HepG2 (cell line): ENCODE results near the gene YWHAQ. TPM values are rescaled to one million over a fixed set of nuclear protein-coding genes. Genes with fewer than 3 reads are reported as not detected.

Source experiments
- CAMTA2 ChIP-seq: sonication (generic); formaldehyde crosslinking; IDR thresholded peaks from 2 replicates; pipeline ENCODE4 v1.4.0; 2020; ENCODE audit warnings: mild to moderate bottlenecking, missing genetic modification reagents, borderline replicate concordance
- FOXJ3 ChIP-seq: sonication (generic); formaldehyde crosslinking; IDR thresholded peaks from 2 replicates; pipeline ENCODE4 v1.4.0; 2020; ENCODE audit warnings: missing genetic modification reagents, mild to moderate bottlenecking, borderline replicate concordance
- HOXD1 ChIP-seq: sonication (generic); formaldehyde crosslinking; IDR thresholded peaks from 2 replicates; pipeline ENCODE4 v1.5.0; 2020; ENCODE audit warnings: missing genetic modification reagents
- MXD3 ChIP-seq: IDR thresholded peaks from 2 replicates; pipeline ENCODE4 v1.6.1; 2016; ENCODE audit warnings: mild to moderate bottlenecking, missing biosample characterization, missing genetic modification reagents
- SP1 ChIP-seq, 2 experiments: fragments of 450-650 bp in 1 of 2; sonication (generic) in 1 of 2; formaldehyde crosslinking in 1 of 2; IDR thresholded peaks; 2 replicates each; pipeline versions ENCODE4 v1.4.0 to v1.6.1; 2016 to 2020; ENCODE audit warnings: missing genetic modification reagents in 1 of 2
- SPEN ChIP-seq: sonication (generic); formaldehyde crosslinking; IDR thresholded peaks from 2 replicates; pipeline ENCODE4 v1.5.1; 2020; ENCODE audit warnings: low read depth, mild to moderate bottlenecking, missing genetic modification reagents
- TOE1 ChIP-seq: sonication (generic); formaldehyde crosslinking; IDR thresholded peaks from 2 replicates; pipeline ENCODE4 v1.4.0; 2020; ENCODE audit warnings: mild to moderate bottlenecking, missing genetic modification reagents
- USF2 ChIP-seq, 2 experiments: sonication (generic) in 1 of 2; formaldehyde crosslinking in 1 of 2; IDR thresholded peaks; 2 replicates each; pipeline versions ENCODE4 v1.5.1 to v1.6.1; 2011 to 2020; ENCODE audit warnings: borderline replicate concordance in 1 of 2, low read depth in 1 of 2, low read length in 1 of 2, mild to moderate bottlenecking in 1 of 2, missing genetic modification reagents in 1 of 2, moderate library complexity in 1 of 2
- ZBTB38 ChIP-seq: sonication (generic); formaldehyde crosslinking; IDR thresholded peaks from 2 replicates; pipeline ENCODE4 v1.5.1; 2020; ENCODE audit warnings: mild to moderate bottlenecking, missing genetic modification reagents
- ZNF431 ChIP-seq: sonication (generic); formaldehyde crosslinking; IDR thresholded peaks from 2 replicates; pipeline ENCODE4 v1.9.0; 2022; ENCODE audit warnings: missing genetic modification reagents, low read depth, mild to moderate bottlenecking, borderline replicate concordance
- ZNF512B ChIP-seq: sonication (generic); formaldehyde crosslinking; IDR thresholded peaks from 2 replicates; pipeline ENCODE4 v1.5.1; 2020; ENCODE audit warnings: missing genetic modification reagents, mild to moderate bottlenecking, borderline replicate concordance
- ZNF550 ChIP-seq: sonication (generic); formaldehyde crosslinking; IDR thresholded peaks from 2 replicates; pipeline ENCODE4 v1.4.0; 2020; ENCODE audit warnings: mild to moderate bottlenecking, missing genetic modification reagents, borderline replicate concordance
- ZNF572 ChIP-seq: sonication (generic); formaldehyde crosslinking; IDR thresholded peaks from 2 replicates; pipeline ENCODE4 v1.5.1; 2020; ENCODE audit warnings: mild to moderate bottlenecking, missing genetic modification reagents
- ZNF737 ChIP-seq: sonication (generic); formaldehyde crosslinking; IDR thresholded peaks from 2 replicates; pipeline ENCODE4 v1.5.0; 2020; ENCODE audit warnings: missing genetic modification reagents, mild to moderate bottlenecking, borderline replicate concordance
- ZNF747 ChIP-seq: sonication (generic); formaldehyde crosslinking; IDR thresholded peaks from 2 replicates; pipeline ENCODE4 v1.8.1; 2023; ENCODE audit warnings: missing genetic modification reagents, mild to moderate bottlenecking, borderline replicate concordance
- ZNF879 ChIP-seq: sonication (generic); formaldehyde crosslinking; IDR thresholded peaks from 2 replicates; pipeline ENCODE4 v1.8.1; 2023; ENCODE audit warnings: missing genetic modification reagents
- ZNF883 ChIP-seq: sonication (generic); formaldehyde crosslinking; IDR thresholded peaks from 2 replicates; pipeline ENCODE4 v1.5.1; 2020; ENCODE audit warnings: mild to moderate bottlenecking, missing genetic modification reagents; ENCODE audit errors: not compliant biosample characterization
- ZSCAN21 ChIP-seq: sonication (generic); formaldehyde crosslinking; IDR thresholded peaks from 2 replicates; pipeline ENCODE4 v1.8.0; 2022; ENCODE audit warnings: mild to moderate bottlenecking, missing genetic modification reagents, moderate library complexity, borderline replicate concordance
- polyA plus RNA-seq, 8 experiments: library from polyadenylated mRNA; depleted of rRNA in 3 of 8; stranded (reverse) in 7 of 8; unstranded in 1 of 8; fragments of >200 nt; fragmentation: Illumina TruSeq in 4 of 8; extraction: Trizol in 4 of 8; gene quantifications; 2 replicates each; pipeline versions ENCODE4 v1.2.1 to v1.2.3, GENCODE V29; 2011 to 2016; ENCODE audit warnings: low read depth in 4 of 8, missing spikeins in 1 of 8, mixed read lengths in 1 of 8; ENCODE audit not compliant: insufficient read depth in 1 of 8
- total RNA-seq, 5 experiments: library from RNA; depleted of rRNA; stranded (reverse); fragments of >200 nt; fragmentation: Illumina TruSeq; extraction: Trizol; gene quantifications; 2 replicates each; pipeline ENCODE4 v1.2.3, GENCODE V29; 2016; ENCODE audit warnings: low read depth in 1 of 5
- TF ChIP-seq, protein P1 (sequence below): IDR thresholded peaks from 2 replicates; pipeline ENCODE4 v1.6.1; 2016; ENCODE audit warnings: control low read depth
- TF ChIP-seq, protein P2 (sequence below): sonication (generic); formaldehyde crosslinking; IDR thresholded peaks from 2 replicates; pipeline ENCODE4 v1.4.0; 2020; ENCODE audit warnings: mild to moderate bottlenecking, low read depth, missing genetic modification reagents

YWHAQ gene
- total and polyA plus RNA-seq, 2 of the 13 experiments (the other 11 are each of a cell fraction or from before 2014, with no cell fraction given) = 160 to 304 TPM

DNA sequence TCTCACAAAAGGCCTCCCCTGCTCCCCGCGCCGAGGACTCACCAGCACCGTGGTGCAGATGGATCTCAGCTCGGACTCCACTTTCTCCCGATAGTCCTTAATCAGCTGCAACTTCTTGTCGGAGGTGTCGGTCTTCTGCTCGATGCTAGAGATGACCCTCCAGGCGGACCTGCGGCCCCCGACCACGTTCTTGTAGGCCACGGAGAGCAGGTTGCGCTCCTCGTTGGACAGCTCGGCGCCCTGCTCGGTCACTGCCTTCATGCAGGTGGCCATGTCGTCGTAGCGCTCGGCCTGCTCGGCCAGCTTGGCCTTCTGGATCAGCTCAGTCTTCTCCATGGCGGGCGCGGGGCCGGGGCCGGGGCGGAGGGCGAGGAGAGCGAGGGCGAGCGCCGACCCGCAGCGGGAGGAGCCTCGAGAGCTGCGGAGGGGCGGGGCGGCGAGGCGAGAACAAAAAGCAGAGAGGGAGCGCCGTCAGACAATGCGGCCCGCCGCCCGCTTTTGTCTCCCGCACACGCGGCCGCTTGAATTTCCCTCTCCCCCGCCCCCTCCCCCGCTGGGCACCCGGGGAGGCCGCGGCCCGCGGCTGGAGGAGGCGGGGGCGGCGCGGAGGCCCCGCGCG is 571 bp downstream of the YWHAQ start (continued):
- TF ChIP-seq USF2 (IDR thresholded peaks at IDR 0.05; ENCODE audit: low read depth, low read length) (no peak), USF2 (CRISPR knock-in tag; IDR thresholded peaks at IDR 0.05; ENCODE audit: borderline replicate concordance) (no peak), ZNF512B (CRISPR knock-in tag) (0 out of 2 replicates have a peak, but pooled peaks have one; percentile 34), MXD3 (CRISPR knock-in tag) (peak; percentile 41), TOE1 (CRISPR knock-in tag) (no peak), ZBTB38 (CRISPR knock-in tag) (no peak; the same call in 1 of the 2 replicates), SPEN (CRISPR knock-in tag) (peak; percentile 39; the same call in 1 of the 2 replicates), CAMTA2 (CRISPR knock-in tag) (no peak; the same call in 1 of the 2 replicates), ZNF879 (CRISPR knock-in tag) (peak; percentile 88; the same call in 1 of the 2 replicates), ZNF550 (CRISPR knock-in tag) (peak; percentile 83; the same call in 1 of the 2 replicates), HOXD1 (CRISPR knock-in tag) (0 out of 2 replicates have a peak, but pooled peaks have one; percentile 33), ZNF883 (CRISPR knock-in tag) (peak; percentile 5), ZNF737 (CRISPR knock-in tag) (peak; percentile 94; the same call in 1 of the 2 replicates), ZNF572 (CRISPR knock-in tag) (peak; percentile 99), SP1 (IDR thresholded peaks at IDR 0.05) (no peak), SP1 (CRISPR knock-in tag; IDR thresholded peaks at IDR 0.05) (0 out of 2 replicates have a peak, but pooled peaks have one; percentile 40), ZNF431 (0 out of 2 replicates have a peak, but pooled peaks have one; percentile 70), ZSCAN21 (CRISPR knock-in tag) (peak; percentile 78; the same call in 1 of the 2 replicates), ZNF747 (CRISPR knock-in tag) (0 out of 2 replicates have a peak, but pooled peaks have one; percentile 33), FOXJ3 (CRISPR knock-in tag) (no peak)
- TF ChIP-seq, protein P1, sequence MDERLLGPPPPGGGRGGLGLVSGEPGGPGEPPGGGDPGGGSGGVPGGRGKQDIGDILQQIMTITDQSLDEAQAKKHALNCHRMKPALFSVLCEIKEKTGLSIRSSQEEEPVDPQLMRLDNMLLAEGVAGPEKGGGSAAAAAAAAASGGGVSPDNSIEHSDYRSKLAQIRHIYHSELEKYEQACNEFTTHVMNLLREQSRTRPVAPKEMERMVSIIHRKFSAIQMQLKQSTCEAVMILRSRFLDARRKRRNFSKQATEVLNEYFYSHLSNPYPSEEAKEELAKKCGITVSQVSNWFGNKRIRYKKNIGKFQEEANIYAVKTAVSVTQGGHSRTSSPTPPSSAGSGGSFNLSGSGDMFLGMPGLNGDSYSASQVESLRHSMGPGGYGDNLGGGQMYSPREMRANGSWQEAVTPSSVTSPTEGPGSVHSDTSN (CRISPR knock-in tag) = no peak
- TF ChIP-seq, protein P2, sequence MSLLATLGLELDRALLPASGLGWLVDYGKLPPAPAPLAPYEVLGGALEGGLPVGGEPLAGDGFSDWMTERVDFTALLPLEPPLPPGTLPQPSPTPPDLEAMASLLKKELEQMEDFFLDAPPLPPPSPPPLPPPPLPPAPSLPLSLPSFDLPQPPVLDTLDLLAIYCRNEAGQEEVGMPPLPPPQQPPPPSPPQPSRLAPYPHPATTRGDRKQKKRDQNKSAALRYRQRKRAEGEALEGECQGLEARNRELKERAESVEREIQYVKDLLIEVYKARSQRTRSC (CRISPR knock-in tag) = peak; percentile 32; the same call in 1 of the 2 replicates
